Epithelial cell of umbilical artery (primary cell): ENCODE results near the gene TMED1. TPM values are rescaled to one million over a fixed set of nuclear protein-coding genes. Genes with fewer than 3 reads are reported as not detected.

ENCODE experiments used
- total RNA-seq: library from RNA; depleted of rRNA; stranded (reverse); fragments of >200 nt; gene quantifications from 2 replicates; pipeline ENCODE4 v1.2.3, GENCODE V29; 2014

Gene TMED1, protein sequence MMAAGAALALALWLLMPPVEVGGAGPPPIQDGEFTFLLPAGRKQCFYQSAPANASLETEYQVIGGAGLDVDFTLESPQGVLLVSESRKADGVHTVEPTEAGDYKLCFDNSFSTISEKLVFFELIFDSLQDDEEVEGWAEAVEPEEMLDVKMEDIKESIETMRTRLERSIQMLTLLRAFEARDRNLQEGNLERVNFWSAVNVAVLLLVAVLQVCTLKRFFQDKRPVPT
- 65.2 and 66.6 TPM in 2 replicates for total RNA-seq

GRCh38 chr19:10835754-10836478 is at the start of gene TMED1:
TMED1 (minus strand) TSS chr19:10836212; CDS start chr19:10836191, 21 bp downstream.

DNA sequence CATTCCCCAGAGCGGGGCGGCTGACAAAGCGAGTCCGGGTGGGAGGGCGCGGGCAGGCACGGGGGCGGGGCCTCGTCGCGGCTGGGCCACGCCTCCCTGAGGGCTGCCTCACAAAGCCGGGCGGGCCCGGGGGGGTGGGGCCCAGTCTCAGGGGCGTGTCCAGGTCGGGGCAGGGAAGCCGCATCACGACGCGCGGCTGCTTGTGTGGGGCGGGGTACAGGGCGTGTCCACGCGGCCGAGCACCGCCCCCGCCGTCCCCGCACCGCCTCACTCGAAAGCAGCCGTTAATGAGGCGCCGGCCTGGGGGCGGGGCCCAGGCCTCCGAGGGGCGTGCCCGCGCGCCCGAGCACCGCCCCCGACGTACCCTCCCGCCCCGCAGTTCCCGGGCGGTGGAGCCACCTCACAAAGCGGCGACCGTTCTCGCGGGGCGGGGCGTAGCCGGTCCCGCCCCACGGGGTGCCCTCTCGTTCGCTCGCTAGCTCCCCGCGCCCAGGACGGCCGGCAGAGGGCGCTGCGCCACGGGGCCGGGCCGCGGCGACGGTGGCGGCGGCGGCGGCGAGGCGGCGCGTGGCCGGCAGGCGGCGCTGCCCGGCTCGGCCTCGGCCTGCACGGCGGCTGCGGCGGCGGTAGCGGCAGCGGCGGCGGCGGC is 35.1 kb upstream of the TMED1 start, which contains the start of gene CARM1:
Gene CARM1, plus strand, starts transcription at position 599 of the 649 bp plus-strand sequence. CDS start 150 bp downstream, outside the sequence.

GRCh38 chr19:10848230-10848856 is 12.3 kb upstream of the TMED1 start, which contains the start of gene C19orf38:
C19orf38 (plus strand) TSS chr19:10848415; CDS start chr19:10848509, 94 bp downstream.

Other genes starting within 250 kb of the TMED1 start
- not detected in 2 replicates for gene AP1M2, start 248.9 kb downstream of the TMED1 start, total RNA-seq
- gene SLC44A2, start 210.7 kb downstream of the TMED1 start, total RNA-seq = 27.6 and 61.2 TPM in 2 replicates
- 110 and 123 TPM in 2 replicates for gene ILF3, start 181.9 kb downstream of the TMED1 start, total RNA-seq
- 34.1 and 48.0 TPM in 2 replicates for gene QTRT1, start 134.8 kb downstream of the TMED1 start, total RNA-seq
- gene DNM2, start 118.1 kb downstream of the TMED1 start, total RNA-seq = 79.6 and 96.2 TPM in 2 replicates
- under 0.01 and 0.76 TPM in 2 replicates for gene C19orf38, start 12.2 kb upstream of the TMED1 start, total RNA-seq
- 20.5 and 22.7 TPM in 2 replicates for gene CARM1, start 35.3 kb upstream of the TMED1 start, total RNA-seq
- 87.7 and 91.5 TPM in 2 replicates for gene YIPF2, start 92.4 kb upstream of the TMED1 start, total RNA-seq
- 36.2 and 38.7 TPM in 2 replicates for gene TIMM29, start 92.6 kb upstream of the TMED1 start, total RNA-seq
- gene SMARCA4, start 124.8 kb upstream of the TMED1 start, total RNA-seq = 49.2 and 60.1 TPM in 2 replicates